Right ventricle myocardium superior (tissue), 1 donor: ENCODE measurements around the gene IL36G. TPM values are rescaled to one million over a fixed set of nuclear protein-coding genes. Genes with fewer than 3 reads are reported as not detected.

Experiments used
- ATAC-seq: fragments of 200-7000 bp; cut with Tn5 transposase; one replicate; pipeline ENCODE4 v1.9.1; 2020; ENCODE audit warnings: mild to moderate bottlenecking; ENCODE audit not compliant: poor library complexity
- DNase-seq: peaks from one replicate; pipeline ENCODE4 v3.0.0-alpha.2; 2020
- intact Hi-C: fragments of 100-400 bp; cut with DNase I; formaldehyde crosslinking; loops from one replicate; pipeline ENCODE4 v1.11.2; 2022
- total RNA-seq: library from RNA; stranded (reverse); fragmentation: NEBNext Ultra II Directional; extraction: Animal tissue kit (Norgen Biotek cat#: 25700); gene quantifications from one replicate; pipeline ENCODE4 v1.2.1, GENCODE V29; 2021
- donor health status: DM: no; HTN: yes; CAD: no; lungs with severe emphysema.

IL36G gene
- total RNA-seq, 1 donor from 2014 or later: not detected

DNA sequence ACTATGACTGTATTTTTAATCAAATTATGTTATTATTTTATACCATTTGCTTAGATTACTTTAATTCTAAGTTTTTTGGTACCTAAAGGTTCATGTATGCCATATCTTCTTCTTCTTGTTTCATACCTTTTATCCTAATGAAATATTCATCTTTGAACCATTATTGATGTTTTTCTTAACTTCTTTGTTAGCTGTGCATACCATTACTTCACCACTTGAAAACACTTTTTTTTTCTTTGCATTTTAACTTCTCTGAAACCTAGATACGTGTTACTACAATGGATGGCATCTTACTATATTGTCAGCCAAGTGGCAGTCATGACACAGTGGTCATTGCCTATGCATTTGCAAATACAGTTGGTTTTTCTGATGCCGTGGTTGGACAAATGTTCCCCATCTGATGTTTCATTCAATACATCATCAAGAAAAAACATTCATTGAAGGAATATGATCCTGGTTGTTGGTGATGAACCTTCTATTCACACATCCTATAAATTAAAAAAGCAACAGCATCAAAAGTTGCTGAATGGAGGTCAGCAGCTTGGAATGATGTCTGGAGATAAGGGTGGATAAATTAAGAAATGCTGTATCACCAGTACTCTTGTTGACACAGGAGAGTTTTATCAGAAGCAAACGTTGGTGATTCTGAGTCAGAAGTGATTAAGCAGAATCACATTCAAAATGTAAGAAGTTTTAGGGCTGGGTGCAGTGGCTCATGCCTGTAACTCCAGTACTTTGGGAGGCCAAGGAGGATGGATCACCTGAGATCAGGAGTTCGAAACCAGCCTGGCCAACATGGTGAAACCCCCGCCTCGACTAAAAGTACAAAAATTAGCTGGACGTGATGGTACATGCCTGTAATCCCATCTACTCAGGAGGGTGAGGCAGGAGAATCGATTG, 34.9 kb downstream of the IL36G start:
- intact Hi-C loops: no loop called here
- ATAC-seq (no peak), DNase-seq (no peak)

DNA sequence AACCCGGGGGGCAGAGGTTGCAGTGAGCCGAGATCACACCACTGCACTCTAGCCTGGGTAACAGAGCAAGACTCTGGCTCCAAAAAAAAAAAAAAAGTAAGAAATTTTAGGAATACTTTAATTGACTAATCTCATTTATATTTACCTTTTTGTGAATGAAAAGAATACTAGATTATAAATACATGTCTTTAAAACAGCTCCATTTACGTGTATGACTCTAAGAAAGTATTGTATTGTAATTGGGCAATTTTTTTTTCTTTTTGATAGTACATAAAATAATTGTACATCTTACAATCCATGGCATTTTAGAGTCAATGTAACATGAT, 35.5 kb downstream of the IL36G start:
- intact Hi-C loops: no loop called here
- DNase-seq: no peak
- ATAC-seq: no peak

DNA sequence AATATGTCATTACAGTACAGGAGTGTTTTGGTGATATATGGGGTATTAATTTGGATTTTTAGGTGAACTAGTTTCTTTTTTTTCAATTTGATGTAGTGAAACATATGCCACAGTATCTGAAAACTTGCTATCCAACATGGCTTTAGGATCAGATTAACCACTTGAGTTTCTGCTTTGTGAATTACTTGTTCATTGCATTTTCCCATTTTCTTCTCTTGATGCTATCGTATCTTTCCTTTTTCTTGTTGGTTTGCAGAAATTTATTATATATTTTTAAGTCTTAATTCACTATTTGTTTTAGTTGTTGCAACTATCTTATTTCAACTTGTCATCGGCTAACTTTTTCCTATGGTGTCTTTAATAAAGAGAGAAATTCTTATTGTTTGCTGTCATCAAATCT, 36.3 kb downstream of the IL36G start:
- intact Hi-C loops: no loop called here
- no peak for DNase-seq
- ATAC-seq: no peak

DNA sequence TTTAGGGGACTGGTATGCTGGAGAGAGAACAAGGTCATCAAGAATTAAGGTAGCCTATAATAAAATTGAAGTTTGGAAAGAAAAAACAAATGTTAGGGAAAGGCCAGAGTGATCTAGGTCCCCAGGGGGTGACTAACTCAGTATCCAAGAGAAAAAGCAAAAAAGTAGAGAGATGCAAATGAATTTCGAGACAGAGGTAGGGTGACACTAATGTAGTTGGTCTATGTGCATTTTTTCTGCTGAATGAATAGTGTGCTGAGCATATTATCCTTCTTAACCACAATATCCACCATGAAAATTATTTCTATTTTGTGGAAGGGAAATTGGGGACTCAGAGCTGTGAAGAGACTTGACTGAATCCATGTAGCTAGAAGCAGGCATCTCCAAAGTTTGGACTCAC, 37.2 kb downstream of the IL36G start:
- DNase-seq: no peak
- no peak for ATAC-seq
- intact Hi-C loops: no loop called here

DNA sequence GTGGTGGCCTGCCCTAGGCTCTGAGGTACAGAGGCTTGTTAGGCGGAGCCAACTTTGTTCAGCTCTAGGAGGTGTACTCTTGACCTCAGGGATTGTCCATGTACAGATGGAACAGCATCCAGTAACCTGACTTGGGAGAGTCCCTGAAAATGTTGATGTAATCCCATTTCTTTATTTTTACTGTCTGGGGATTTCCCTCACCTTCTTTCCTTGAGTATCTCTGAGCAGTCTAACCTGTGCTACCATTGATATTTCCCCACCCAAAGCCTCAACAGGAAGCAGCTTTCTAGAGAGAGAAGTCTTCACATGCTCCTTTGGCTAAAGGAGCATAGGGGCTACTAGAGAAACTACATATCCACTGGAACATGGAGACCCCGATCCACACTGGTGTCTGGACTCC, 37.8 kb downstream of the IL36G start:
- DNase-seq (no peak), ATAC-seq (no peak)
- intact Hi-C loops: no loop called here

DNA sequence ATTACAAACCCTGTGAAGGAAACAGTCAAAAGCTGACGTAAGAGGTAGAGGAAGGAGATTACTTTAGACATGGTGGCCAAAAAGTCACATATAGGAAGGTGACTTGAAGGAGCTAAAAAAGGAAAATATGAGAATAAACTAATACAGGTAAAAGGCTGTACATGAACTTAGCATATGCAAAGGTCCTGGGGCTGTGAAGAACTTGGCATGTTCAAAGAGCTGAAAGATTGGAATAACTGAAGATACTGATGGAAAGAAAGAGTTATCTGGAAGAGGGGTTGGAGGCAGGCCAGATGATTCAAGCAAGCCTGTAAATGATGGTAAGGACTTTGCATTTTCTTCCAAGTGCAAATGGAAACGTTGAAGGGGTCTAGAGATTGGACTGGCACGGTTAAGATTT, 40.7 kb downstream of the IL36G start:
- intact Hi-C loops: no loop called here
- no peak for DNase-seq
- ATAC-seq: no peak

DNA sequence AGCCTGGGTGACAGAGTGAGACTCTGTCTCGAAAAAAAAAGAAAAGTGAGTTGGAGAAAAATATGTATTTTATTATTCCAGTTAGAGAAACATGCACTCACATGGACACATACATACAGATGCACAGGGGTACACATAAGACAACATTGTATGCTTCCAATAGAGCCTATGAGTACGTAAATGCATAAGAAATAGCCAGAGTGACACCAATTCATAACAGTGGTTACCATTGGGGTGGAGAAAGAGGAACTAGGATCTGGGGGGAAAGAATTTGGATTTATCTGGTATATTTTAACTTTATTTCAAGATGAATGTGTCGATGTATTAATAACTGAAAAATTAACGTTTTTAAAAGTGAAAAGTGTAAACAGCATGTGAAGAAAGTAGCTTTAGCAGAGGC, 43.5 kb downstream of the IL36G start:
- ATAC-seq (no peak), DNase-seq (no peak)
- intact Hi-C loops: no loop called here

DNA sequence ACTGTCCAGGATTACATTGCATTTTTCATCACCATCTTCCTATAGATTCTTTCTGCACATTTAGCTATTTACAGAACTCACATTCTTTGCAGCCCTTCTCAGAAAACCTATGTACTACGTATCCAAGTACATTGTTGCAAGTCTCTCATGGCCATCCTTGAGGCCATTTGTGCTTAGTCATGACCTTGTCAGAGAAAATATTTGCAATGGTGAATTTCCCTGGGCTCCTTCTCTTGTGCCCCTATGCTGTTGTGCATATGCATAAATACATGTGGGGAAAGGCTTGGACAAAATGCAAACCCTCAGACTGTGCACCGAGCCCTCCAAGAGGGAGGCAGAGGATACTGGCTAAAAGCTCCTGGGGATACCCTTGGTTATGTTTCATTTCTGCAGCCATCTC, 47.0 kb downstream of the IL36G start:
- intact Hi-C loops: no loop called here
- DNase-seq (no peak), ATAC-seq (no peak)

DNA sequence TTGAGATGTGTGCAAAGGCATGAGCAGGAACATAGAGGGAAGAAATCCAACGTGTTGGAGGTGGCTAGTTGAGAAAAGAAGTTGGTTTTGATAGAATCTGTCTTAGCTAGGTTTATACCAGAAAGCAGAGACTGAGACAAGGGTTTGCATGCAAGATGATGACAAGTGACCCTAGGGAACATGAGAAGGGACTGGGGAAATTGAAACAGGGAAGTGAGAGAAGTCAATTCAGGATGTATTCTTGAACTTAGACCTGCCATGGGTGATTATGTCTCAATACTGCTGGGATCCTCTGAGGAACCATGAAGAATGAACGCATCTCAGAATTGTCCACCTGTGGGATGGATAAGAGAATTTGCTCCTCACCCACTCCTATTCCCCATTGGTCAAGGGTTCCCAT, 47.9 kb downstream of the IL36G start:
- intact Hi-C loops: no loop called here
- DNase-seq (no peak), ATAC-seq (no peak)

DNA sequence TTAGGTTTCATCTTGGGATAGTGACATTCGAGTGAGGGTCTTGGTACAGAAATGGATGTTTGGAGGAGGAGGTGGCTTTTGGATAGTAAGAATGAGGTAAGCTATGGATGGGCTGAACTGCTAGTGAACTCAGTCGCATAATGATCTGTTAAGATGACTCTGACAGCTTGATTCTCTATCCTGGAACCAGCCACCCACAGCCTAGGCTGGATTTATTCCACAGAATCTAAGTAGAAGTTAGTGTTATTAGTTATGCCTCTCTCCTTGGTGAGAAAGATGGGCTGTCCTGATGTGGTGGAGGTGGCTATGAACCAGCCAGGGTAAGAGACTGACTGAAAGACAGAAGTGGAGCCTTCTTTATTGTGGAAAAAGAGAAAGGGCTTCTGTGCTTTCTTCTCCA, 49.9 kb downstream of the IL36G start:
- intact Hi-C loops: no loop called here
- DNase-seq: no peak
- no peak for ATAC-seq

DNA sequence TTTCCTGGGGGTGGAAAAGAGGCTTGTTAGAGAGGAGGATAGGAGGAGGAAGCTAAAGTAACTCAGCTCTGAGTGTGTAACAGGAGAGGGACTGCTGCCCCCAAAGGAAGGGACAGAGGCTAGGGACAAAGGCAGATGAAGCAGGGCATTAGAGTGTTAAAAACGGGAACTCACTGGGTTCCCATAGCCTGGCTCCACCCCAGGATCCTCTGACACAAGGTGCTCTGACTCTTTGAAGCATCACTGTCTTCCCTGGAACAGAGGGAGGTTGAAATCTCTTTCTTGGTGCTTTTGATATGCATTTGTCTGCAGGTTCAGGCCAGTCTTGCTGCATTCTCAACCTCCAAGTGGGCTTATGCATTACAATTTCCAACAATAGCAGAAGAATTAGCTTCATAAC, 50.3 kb downstream of the IL36G start:
- ATAC-seq (no peak), DNase-seq (no peak)
- intact Hi-C loops: no loop called here

DNA sequence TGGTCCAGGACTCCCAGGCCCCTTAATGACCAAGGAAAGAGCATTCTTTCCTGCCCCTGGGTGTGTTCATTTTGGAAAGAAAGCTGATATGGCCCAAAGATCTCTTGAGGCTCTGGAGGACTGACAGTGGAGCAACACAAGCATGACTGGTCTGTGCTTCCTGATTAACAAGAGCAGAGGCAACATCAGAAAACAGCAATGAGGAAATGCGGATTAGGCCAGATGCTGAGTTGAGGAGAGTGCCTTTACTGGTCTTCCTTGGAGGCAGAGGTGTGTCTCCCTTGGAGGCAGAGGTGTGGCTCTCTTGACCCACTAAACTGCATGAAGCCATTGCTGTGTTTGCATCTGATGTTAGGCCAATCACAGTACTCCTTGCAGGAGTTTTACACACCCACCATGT, 54.9 kb downstream of the IL36G start:
- no peak for ATAC-seq
- intact Hi-C loops: no loop called here
- no peak for DNase-seq

DNA sequence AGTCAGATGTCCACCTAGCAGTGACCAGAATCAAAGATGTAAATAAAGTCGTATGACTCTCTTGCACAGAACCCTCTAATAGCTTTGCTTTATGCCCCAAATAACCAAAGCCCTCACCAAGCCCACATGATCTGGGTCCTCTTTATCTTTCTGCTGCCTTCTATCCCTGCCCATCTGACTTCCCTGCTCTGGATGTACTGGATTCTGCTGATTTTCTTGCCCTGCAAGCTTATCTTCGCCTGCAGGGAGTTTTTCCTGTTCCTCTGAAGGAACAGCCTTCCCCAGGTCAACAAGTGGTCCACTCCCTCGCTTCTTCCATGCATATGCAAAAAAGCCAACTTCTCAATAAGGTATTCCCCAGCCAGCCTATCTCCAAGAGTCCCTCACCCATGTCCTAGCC, 56.2 kb downstream of the IL36G start:
- intact Hi-C loops: no loop called here
- ATAC-seq (no peak), DNase-seq (no peak)

Other genes with a start within 250 kb of the IL36G start
- 0.30 TPM for gene CKAP2L, start 213.4 kb upstream of the IL36G start, total RNA-seq
- not detected for gene IL1A, start 193.5 kb upstream of the IL36G start, total RNA-seq
- 0.30 TPM for gene IL1B, start 141.2 kb upstream of the IL36G start, total RNA-seq
- not detected for gene IL37, start 66.8 kb upstream of the IL36G start, total RNA-seq
- gene IL36A, start 27.5 kb downstream of the IL36G start, total RNA-seq: not detected
- not detected for gene IL36B, start 74.9 kb downstream of the IL36G start, total RNA-seq
- not detected for gene IL36RN, start 81.2 kb downstream of the IL36G start, total RNA-seq
- not detected for gene IL1F10, start 90.0 kb downstream of the IL36G start, total RNA-seq
- gene IL1RN, start 149.6 kb downstream of the IL36G start, total RNA-seq: 0.51 TPM
- 2.6 TPM for gene PSD4, start 196.0 kb downstream of the IL36G start, total RNA-seq